Measurements from ENCODE around the gene KCNC3.

Gene KCNC3

DNA sequence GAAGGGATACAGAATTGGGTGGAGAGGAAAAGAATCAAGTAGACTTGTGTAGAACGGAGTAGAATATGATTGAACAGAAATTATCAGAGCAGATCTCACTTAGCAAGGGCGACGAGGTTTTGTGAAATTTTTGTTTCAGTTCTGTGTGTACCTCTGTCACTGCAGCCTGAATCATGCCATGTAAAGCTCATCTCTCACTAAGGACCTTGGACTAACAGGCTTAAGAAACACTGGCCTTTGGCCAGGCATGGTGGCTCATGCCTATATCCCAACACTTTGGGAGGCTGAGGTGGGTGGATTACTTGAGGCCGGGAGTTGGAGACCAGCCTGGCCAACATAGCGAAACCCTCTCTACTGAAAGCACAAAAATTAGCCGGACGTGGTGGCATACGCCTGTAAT lies 63.1 kb downstream of the KCNC3 start:
- no peak overlapping the region for H3K4me3 ChIP-seq (ENCODE audit: low read depth, low read length)
- TF ChIP-seq CTCF (IDR thresholded peaks at IDR 0.05; ENCODE audit: low read depth, low read length): no peak

GRCh38 chr19:50264483-50265186 lies 64.5 kb downstream of the KCNC3 start:
- TF ChIP-seq CTCF (IDR thresholded peaks at IDR 0.05; ENCODE audit: low read depth, low read length): no peak
- no peak overlapping the region for H3K4me3 ChIP-seq (ENCODE audit: low read depth, low read length)

- H3K4me3 ChIP-seq (ENCODE audit: low read depth, low read length): no peak overlapping the region
- TF ChIP-seq CTCF (IDR thresholded peaks at IDR 0.05; ENCODE audit: low read depth, low read length): no peak
Measured at GRCh38 chr19:50263176-50263575, 66.0 kb downstream of the KCNC3 start.

Data from WI38 (cell line).